Astrocyte of the cerebellum (primary cell): ENCODE data around the gene YBEY.
"Not testable (repeated sequence)": the region's sequence is repeated elsewhere in the genome, so short reads cannot be mapped to it uniquely, and the experiment has no call there.

ENCODE experiments used
- DNase-seq: peaks from one replicate; pipeline ENCODE4 v3.0.0-alpha.2; 2011; ENCODE audit warnings: low read depth
- H3K4me3 ChIP-seq: 2 replicates; pipeline ENCODE4 v1.5.1; 2011; ENCODE audit warnings: mild to moderate bottlenecking, low read depth, low read length, moderate library complexity
- in situ Hi-C: cut with HindIII; loops from 2 replicates; pipeline ENCODE4 v1.10.0; 2017; ENCODE audit warnings: low sequenced_read_pairs
- TF ChIP-seq, protein P1 (sequence below): IDR thresholded peaks from 2 replicates; pipeline ENCODE4 v1.5.1; 2012; ENCODE audit warnings: low read length, low read depth, moderate library complexity, mild to moderate bottlenecking; ENCODE audit errors: missing control alignments

YBEY gene, protein sequence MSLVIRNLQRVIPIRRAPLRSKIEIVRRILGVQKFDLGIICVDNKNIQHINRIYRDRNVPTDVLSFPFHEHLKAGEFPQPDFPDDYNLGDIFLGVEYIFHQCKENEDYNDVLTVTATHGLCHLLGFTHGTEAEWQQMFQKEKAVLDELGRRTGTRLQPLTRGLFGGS

DNA sequence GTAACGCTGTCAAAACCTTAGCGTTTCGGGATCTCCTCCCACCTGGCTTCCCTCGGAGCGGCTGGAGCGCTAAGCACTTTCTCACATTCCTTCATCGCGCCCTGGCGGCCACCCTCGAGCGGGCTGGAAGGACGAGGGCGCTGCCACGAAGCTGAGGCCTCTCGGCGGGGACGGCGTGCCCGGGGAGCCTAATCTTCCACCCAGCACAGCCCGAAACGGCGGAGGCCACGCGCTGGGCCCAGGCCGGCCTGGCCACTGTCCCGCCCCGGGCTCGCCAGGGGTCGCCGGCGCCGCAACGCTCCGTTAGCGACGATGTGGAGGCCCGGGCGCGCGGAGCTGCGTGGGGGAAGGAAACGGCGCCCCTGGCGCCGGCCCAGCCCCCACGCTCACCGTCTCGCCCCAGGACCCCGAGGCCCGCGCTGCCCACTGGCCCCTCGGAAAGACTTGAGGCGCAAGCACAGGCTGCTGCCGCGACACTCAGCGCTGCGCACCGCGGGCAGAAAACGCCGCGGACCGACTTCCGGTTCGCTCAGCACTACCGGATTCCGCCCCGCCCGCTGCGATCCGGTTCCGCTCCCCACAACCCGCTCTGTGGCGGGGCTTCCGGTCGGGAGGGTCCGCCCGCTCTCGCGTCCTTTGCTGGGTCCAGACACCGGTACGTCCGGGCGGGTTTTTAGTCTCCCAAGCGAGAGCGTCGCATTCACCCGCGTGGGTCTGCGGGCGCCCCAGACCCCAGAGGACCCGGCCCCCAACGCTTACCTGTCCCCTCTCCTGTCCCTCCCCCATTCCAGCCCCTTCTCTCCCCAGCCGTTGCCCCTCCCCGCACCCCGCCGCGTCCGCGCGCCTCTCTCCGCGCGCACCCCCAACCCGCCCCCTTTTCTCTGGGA, at the start of gene YBEY:
Gene YBEY (plus strand): TSS at position 582 of the 887 bp plus-strand sequence. CDS start 572 bp downstream, outside the sequence.
- peak within 1 kb of the TSS; percentile 69 for H3K4me3 ChIP-seq
- in situ Hi-C loops, result no loop called here
- TF ChIP-seq, protein P1, sequence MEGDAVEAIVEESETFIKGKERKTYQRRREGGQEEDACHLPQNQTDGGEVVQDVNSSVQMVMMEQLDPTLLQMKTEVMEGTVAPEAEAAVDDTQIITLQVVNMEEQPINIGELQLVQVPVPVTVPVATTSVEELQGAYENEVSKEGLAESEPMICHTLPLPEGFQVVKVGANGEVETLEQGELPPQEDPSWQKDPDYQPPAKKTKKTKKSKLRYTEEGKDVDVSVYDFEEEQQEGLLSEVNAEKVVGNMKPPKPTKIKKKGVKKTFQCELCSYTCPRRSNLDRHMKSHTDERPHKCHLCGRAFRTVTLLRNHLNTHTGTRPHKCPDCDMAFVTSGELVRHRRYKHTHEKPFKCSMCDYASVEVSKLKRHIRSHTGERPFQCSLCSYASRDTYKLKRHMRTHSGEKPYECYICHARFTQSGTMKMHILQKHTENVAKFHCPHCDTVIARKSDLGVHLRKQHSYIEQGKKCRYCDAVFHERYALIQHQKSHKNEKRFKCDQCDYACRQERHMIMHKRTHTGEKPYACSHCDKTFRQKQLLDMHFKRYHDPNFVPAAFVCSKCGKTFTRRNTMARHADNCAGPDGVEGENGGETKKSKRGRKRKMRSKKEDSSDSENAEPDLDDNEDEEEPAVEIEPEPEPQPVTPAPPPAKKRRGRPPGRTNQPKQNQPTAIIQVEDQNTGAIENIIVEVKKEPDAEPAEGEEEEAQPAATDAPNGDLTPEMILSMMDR, result peak; percentile 53
- DNase-seq, result peak; percentile 79

DNA sequence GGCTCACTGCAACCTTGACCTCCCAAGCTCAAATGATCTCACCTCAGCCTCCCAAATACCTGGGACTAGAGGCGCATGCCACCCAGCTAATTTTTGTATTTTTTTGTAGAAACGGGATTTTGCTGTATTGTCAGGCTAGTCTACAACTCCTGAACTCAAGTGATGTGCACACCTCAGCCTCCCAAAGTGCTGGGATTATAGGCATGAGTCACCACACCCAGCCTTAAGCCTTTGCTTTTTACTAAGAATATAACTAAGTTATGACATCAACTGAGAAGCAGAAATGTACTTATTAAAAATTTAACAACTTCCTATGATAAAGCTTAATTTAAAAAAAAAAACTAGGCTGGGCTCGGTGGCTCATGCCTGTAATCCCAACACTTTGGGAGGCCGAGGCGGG, 48.7 kb upstream of the YBEY start:
- TF ChIP-seq, protein P1, result no peak
- H3K4me3 ChIP-seq, result no peak overlapping the region
- in situ Hi-C loops, result no loop called here
- DNase-seq, result no peak

DNA sequence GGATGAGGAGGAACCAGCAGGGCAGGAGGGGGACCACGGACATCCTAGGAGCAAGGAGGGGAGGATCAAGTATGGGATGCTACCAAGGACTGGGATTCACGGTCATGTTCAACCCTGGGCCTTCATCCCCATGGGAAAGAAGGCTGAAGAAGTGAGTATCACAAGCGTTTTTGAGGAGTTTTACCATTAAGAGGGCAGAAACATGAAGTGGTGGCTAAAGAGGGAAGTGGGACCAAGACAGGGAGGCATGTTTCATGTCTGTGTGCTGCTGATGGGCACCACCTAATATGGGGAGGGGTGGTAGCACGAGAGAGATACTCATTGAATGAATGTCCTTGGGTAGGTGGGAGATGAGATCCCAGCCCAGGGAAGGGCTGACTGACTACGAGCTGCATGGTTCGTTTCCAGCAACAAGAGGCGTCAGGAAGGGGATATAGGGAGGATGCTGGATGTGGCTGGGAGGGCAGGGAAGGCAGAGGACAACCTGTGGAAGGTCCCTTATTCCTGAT, 46.3 kb upstream of the YBEY start:
- TF ChIP-seq, protein P1, result no peak
- no peak overlapping the region for H3K4me3 ChIP-seq
- DNase-seq, result no peak
- in situ Hi-C loops, result no loop called here

DNA sequence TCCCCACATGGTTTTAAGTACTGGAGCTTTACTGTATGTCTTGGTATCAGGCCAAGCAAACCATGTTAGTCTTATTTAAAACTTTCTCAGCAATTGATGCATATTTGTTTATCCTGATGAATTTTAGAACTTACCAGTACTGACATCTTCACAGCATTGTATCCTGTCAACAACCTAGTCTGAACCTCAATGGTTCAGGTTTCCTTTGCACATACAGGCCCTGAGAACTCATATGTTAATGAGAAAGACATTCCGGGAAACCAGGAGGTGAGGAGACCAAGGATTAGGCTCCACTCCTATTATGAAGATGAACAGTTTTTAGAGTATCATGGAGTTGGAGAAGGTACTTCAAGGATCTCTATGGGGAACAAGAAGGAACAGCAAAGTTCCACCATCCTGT, 44.6 kb upstream of the YBEY start:
- in situ Hi-C loops, H3K4me3 ChIP-seq, DNase-seq: not testable (repeated sequence)

DNA sequence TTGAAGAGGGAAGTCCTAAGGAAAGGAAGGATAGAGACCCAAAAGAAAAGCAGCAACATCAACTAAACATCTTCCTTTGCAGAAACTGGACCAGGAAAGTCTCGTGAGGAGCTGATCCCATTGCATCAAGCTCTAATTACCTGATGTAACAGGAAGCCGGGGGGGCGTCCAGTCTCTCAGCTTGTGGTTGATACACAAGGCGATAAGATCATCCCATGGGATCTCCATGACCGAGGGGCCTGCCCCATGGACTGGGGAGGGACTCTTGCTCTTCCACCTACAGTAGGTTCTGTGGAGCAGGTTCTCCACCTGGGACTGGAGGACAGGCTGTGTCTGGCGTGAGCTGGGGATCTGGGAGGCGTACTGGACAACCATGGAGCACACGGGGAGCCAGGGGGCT, 42.8 kb upstream of the YBEY start:
- no peak for DNase-seq
- in situ Hi-C loops, result no loop called here
- no peak overlapping the region for H3K4me3 ChIP-seq
- TF ChIP-seq, protein P1, result no peak

DNA sequence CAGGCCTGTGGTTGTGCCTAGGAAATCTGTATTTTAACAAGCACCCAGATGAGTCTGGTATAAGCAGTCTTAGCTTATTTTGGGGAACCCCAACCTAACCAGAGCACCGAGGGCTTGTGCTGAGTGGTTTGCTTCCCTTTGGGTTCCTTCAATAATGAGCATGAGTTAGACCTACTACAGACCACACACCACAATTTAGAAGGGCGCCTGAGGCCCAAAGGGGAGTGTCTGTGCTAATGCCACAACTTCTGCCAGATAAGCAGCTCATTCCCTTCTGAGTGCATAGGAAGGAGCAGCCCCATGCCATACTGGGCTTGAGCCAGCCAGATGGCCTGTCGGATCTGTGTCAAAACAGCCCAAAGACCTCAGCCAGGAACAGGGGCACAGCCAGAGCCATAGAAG, 42.2 kb upstream of the YBEY start:
- no peak overlapping the region for H3K4me3 ChIP-seq
- no peak for DNase-seq
- in situ Hi-C loops, result no loop called here
- TF ChIP-seq, protein P1, result no peak

DNA sequence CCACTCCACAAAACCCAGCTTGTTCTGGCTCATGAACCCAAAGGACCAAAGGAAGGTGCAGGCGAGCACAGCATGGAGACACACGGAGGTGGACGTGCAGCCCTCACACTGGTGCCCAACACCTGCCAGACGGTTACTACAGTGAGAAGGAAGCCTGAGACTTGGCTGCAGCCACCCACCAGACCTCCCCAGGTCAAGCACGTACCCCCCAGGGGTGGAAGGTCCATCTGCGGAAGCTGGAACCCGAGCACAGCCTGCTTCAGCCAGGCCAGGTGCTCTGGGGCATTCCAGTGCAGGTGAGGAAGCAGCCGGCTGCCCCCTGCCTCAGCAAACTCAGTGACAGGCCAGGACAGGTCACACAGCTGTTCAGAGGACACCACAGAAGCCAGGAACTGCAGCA, 41.5 kb upstream of the YBEY start:
- in situ Hi-C loops, result no loop called here
- no peak overlapping the region for H3K4me3 ChIP-seq
- DNase-seq, result no peak
- TF ChIP-seq, protein P1, result no peak
